Fibroblast of peridontal ligament (primary cell): ENCODE measurements around the gene RIOK1.
"Not testable (repeated sequence)": the region's sequence is repeated elsewhere in the genome, so short reads cannot be mapped to it uniquely, and the experiment has no call there.

Experiments
- DNase-seq: peaks from one replicate; pipeline ENCODE4 v3.0.0-alpha.2; 2010; ENCODE audit errors: extremely low read depth

The RIOK1 gene

DNA sequence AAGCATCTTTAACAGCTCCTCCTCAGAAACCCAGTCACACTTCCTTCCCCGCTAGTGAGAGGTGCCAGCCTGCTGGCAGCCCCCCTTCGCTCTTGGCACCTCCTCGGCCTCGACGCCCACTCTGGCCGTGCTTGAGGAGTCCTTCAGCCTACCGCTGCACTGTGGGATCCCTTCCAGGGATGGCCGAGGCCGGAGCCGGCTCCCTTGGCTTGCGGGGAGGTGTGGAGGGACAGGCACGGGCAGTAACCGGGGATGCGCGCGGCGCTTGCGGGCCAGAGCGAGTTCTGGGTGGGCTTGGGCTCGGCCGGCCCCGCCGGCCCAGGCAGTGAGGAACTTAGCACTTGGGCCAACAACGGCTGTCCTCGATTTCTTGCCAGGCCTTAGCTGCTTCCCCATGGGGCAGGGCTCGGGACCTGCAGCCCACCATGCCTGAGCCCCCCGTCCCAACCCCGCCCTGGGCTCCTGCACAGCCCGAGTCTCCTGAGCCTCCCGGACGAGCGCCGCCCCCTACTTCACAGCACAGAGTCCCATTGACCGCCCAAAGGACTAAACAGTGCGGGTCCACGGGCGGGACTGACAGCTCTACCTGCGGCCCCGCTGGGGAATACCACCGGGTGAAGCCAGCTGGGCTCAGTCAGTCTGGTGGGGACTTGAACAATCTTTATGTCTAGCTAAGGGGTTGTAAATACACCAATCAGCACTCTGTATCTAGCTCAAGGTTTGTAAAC is 51.6 kb downstream of the RIOK1 start:
- DNase-seq = no peak

DNA sequence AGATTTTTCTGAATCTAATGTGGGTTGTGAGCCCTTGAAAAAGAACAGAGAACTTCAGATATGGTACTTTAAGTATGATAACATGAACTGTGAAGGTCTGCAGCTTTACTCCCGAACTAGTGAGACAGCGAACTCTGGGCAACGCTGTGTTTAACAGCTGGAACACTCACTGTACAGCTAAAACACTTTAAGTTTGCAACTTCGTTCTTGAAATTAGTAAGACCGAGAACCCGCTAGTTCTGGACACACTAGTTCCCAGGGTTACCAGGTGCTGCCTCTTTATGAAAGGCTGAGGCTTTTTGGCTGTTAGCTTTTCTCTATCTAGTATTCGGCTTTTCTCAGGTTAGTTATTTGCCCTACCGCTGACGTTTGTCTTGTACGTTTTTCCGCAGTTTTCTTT is 52.9 kb downstream of the RIOK1 start:
- no peak for DNase-seq

DNA sequence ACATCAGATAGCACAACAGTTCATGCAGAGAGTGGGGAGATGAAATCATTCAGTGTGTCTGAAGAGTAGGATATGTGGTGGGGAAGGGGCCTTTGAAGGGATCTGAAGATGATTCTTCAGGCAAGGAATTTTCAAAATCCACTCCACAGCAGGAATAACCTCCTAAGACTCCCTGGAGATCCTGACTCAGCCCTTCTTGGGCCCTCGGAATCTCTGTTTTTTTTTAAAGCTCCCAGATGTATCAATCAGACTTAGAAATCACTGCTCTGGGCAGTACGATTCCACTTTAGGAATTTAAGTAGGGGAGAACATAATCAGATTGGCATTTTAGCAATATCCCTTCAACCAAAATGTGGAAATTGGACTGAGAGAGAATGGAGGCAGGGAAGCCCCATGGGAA is 55.5 kb downstream of the RIOK1 start:
- peak; percentile 91 for DNase-seq

DNA sequence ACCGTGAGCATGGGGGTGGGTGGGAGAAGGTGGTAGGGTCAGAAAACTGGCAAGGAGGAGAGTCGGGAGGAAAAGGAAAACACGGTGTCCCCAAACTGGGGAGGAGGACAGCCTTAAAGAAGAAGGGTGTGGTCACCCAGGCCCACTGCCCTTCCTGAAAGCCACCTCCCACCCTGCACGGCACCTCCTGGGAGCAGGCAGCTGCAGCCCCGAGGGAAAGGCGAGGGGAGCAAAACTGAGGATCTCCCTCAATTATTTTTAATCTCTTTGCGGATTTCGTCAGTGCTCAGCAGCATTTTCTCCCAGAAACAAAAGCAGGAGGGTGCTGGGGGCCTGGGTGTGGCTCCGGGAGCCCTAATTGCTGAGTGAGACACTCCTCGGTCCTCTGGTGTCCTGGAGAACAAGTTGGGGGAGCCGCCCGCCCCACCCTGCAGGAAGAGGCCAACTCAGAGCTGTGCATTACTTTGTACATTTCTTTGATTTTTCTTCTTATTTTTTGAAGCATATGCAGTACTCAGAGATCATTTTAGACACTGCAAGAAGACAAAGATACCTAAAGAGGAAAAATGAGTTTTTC is 56.4 kb downstream of the RIOK1 start:
- no peak for DNase-seq

DNA sequence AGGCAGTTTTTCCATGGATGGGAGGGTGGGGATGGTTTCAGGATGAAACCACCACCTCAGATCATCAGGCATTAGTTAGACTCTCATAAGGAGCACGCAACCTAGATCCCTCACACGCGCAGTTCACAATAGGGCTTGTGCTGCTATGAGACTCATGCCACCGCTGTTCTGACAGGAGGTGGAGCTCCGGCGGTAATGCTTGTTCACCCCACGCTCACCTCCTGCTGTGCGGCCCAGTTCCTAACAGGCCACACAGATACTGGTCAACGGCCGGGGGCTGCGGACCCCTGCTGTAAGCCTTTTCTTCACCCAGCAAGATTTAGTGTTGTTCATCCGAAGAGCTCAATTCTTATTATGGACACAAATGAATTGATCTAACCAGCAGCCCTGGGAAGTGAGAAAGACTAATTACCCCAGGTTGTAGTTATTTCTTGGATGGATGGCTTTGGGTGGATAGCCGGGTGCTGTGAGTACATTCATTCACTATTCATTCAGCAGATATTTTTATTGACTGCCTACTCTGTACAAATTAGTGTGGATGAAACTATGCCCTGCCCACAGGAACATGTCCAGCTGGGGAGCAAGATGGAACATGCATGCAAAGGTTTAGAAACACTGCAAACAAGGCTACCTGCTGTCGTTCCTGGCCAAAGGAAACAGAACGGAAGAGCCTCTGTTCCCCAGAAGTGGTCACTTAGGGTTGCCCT is 57.2 kb downstream of the RIOK1 start:
- DNase-seq = no peak

DNA sequence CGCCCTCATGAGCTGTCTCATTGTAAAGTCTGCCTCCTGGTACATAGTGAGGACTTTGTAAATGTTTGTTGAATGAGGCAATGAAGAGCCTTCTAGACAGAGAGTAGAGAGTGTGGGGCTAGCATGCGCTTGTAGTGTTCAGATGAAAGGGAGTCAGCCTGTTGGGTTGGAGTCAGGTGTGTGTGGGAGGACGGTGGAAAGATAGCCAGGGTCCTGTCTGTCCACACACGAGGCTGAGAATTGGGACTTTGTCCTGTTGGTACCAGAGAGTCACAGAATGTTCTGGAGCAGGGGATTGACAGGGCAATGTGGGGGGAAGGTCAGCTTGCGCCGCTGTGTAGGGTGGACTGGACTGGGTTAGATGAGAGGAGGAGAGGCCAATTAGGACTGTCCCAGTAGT is 58.6 kb downstream of the RIOK1 start:
- DNase-seq = no peak

DNA sequence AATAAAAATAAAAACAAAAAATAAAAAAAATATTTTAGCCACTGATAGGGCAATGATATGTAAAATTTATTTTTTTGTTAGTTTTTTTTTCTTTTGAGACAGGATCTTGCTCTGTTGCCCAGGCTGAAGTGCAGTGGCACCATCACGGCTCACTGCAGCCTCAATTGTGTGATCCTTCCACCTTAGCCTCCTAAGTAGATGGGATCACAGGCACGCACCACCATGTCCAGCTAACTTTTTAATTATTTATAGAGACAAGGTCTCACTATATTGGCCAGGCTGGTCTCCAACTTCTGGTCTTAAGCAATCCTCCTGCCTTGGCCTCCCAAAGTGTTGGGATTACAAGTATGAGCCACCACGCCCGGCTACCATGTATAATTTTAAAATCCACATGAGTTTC is 59.4 kb downstream of the RIOK1 start:
- DNase-seq = no peak

DNA sequence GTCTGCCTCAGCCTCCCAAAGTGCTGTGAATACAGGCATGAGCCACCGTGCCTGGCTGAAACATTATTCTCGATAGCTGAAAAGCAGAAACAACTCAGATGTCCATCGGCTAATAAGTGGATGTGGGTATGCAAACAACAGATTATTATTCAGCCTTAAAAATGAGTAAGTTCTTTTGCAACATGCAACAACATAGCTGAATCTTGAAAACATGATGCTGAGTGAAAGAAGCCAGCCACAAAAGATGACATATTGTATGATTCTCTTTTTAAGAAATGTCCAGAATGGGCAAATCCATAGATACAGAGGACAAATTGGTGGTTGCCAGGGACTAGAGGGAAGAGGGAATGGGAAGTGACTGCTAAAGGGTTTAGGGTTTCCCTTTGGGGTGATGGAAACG is 61.7 kb downstream of the RIOK1 start:
- DNase-seq = no peak

DNA sequence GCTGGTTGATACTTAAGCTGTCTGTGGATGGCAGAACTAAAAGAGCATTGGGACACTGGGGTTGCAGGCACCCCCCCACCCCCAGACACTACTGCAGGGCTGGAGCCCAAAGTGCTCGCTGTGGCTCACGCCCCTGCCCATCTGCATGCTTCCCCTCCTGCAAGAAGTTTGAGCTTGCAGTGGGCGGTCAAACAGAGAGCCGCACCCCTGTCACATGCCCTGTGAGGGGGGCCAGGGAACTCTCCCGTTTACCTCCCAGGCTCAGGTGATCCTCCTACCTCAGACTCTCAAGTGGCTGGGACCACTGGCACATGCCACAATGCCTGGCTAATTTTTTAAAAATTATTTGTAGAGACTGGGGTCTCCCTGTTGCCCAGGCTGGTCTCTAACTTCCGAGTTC is 63.3 kb downstream of the RIOK1 start:
- DNase-seq = no peak

DNA sequence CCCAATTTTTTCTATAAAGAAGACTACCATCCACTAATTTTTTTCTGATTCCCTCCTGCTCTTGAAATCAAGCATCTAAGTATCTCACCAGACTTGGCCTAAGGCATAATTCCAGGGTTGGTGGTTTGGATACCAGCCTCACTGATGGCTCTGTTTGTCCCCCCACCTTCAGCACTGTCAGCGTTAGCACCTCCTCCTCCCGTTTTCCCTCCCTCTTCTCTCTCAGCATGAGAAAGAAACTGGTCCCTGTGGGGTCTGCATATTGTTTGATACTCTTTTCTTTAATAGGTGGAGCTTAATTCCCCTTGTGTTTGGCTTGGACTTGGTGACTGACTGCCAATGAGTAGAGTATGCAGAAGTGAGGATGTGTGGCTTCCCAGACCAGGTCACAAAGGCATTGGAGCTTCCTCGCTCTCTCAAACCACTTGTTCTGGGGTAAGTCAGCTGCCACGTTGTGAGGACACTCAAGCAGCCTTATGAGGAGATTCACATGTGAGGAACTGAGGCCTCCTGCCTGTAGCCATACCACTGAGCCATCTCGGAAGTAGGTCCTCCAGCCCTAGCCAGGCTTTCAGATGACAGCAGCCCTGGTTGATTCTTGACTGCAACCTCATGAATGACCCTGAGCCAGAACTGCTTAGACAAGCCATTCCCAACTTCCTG is 65.2 kb downstream of the RIOK1 start:
- DNase-seq = no peak

DNA sequence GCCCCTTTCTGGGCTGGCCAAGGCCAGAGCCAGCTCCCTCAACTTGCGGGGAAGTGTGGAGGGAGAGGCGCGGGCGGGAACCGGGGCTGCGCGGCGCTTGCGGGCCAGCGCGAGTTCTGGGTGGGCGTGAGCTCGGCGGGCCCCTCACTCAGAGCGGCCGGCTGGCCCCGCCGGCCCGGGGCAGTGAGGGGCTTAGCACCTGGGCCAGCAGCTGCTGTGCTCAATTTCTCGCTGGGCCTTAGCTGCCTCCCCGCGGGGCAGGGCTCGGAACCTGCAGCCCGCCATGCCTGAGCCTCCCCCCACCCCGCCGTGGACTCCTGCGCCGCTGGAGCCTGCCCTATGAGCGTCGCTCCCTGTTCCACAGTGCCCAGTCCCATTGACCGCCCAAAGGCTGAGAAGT is 66.7 kb downstream of the RIOK1 start:
- not testable (repeated sequence) for DNase-seq

DNA sequence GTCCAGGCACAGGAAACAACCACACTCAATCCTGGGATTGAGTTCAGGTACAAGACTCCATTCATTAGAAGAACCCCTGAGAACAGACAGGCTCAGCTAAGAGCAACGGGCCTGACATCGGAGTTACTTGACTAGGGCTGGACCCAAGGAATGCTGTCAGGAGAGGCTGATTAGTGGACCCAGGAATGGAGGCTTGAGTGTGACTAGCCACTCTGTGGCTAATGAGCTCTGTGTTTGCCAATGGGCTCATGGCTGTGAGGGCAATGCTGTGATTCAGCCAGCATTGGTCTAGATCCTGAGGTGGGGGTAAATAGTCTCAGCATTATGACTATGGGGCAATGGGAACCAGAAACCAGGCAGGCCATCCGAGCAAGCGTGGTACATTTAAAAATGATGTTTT is 71.8 kb downstream of the RIOK1 start:
- peak; percentile 15 for DNase-seq

DNA sequence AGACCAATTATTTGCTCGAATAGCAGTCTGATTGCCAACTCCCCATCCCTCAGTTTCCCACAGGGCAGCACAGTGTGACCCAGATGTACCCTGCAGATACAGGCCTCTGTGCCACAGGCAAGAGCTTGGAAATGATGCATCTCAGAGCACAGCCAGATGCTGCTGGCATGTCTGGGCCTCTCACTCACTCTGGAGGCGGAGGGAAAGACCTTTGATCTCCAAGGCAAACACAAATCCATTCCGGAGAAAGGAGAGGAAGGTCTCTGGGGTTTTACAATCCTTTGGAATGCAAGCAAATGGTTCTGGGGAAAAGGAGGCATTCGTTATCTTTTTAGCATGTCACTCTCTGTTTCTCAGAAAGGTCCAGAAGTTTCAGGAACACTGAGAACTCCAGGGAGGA is 74.2 kb downstream of the RIOK1 start:
- peak; percentile 73 for DNase-seq

DNA sequence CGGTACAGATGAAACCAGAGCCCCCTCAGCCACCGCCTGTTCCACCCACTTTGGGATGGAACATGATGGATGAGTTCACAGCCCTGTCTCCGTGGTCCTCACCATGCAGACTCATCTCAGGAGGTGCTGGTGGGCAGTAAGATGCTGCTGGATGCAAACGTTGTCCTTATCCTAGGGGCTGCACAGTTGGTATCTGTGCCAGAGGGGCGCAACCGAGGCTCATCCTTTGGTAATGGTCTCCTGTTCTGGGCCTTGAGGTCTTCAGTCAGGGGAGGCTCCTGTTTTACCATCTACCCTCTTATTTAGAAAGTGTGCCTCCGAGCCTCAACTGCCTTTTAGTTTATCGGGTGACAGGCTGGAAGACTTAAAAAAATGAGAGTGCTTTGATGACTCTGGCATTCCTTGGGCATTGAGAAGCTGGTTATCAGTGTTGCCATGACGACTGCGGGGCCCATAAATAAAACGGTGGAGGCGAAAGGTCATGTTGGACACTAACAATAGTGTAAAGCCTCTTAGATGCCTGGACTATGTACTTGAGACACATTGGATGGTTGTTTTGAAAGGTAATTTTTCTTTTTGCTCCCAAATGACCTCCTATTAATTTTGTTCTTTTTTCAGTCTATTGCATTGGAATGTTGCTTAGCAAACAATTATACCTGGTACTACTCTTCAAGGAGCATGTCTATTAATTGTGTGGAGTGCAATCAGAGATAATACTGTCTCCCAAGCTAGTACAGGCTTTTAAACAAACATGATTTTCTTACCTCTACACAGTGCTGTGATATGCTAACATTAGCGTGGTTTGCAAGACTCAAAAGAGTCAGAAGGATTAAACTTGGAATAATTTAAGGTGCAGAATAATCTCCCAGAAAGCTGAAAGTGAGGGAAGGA is 77.6 kb downstream of the RIOK1 start:
- no peak for DNase-seq
